Testis (tissue), 2 donors: ENCODE measurements around the gene SCGB2B2.

Experiments
- CTCF ChIP-seq, 3 experiments: fragments of 450-650 bp in 2 of 3; fragments of 200-600 bp in 1 of 3; sonication (generic) in 1 of 3; IDR thresholded peaks; one replicate each; pipeline ENCODE4 v1.5.1; 2016 to 2019; ENCODE audit warnings: antibody characterized with exemption in 3 of 3, mild to moderate bottlenecking in 2 of 3, moderate library complexity in 1 of 3
- POLR2A ChIP-seq: fragments of 450-650 bp; IDR thresholded peaks from one replicate; pipeline ENCODE4 v1.6.1; 2017; ENCODE audit warnings: antibody characterized with exemption, mild to moderate bottlenecking, moderate library complexity

GRCh38 chr19:34722353-34722752 is 45.4 kb upstream of the SCGB2B2 start:
- TF ChIP-seq POLR2A = no peak
- no peak for TF ChIP-seq CTCF (IDR thresholded peaks at IDR 0.05)
